GM12801 (cell line): ENCODE results near the gene HLA-DMA.

ENCODE experiments used
- CTCF ChIP-seq: IDR thresholded peaks from one replicate; pipeline ENCODE4 v1.5.1; 2011; ENCODE audit warnings: control low read depth; ENCODE audit not compliant: insufficient read length; ENCODE audit errors: extremely low read depth

HLA-DMA gene

GRCh38 chr6:32947552-32948465 lies 5.1 kb downstream of the HLA-DMA start:
- no peak for TF ChIP-seq CTCF

- TF ChIP-seq CTCF = no peak
Observed at GRCh38 chr6:32946893-32947292, 6.0 kb downstream of the HLA-DMA start.

- no peak for TF ChIP-seq CTCF
Observed at GRCh38 chr6:32945953-32946352, 6.9 kb downstream of the HLA-DMA start.

GRCh38 chr6:32945108-32945760 lies 7.7 kb downstream of the HLA-DMA start:
- no peak for TF ChIP-seq CTCF

GRCh38 chr6:32943864-32944649 lies 8.8 kb downstream of the HLA-DMA start:
- TF ChIP-seq CTCF = no peak

- no peak for TF ChIP-seq CTCF
Observed at GRCh38 chr6:32941214-32941768, 11.6 kb downstream of the HLA-DMA start.
